HG03521 (cell line): ENCODE data around the gene CDH23.

ENCODE experiments used
- ATAC-seq: cut with Tn5 transposase; IDR thresholded peaks from one replicate; pipeline ENCODE4 v1.9.1; 2021; ENCODE audit warnings: mild to moderate bottlenecking, moderate library complexity; ENCODE audit not compliant: unreplicated experiment

The CDH23 gene

GRCh38 chr10:71817831-71818655 is 421.3 kb downstream of the CDH23 start:
- no peak for ATAC-seq

- ATAC-seq, result no peak
Measured at GRCh38 chr10:71818674-71819260, 422.0 kb downstream of the CDH23 start.

- ATAC-seq, result no peak
Measured at GRCh38 chr10:71819441-71819861, 422.7 kb downstream of the CDH23 start.

GRCh38 chr10:71819985-71820384 is 423.3 kb downstream of the CDH23 start:
- no peak for ATAC-seq

- ATAC-seq, result no peak
Measured at GRCh38 chr10:71820966-71821365, 424.2 kb downstream of the CDH23 start.

GRCh38 chr10:71821909-71822763 is 425.4 kb downstream of the CDH23 start:
- no peak for ATAC-seq

- ATAC-seq, result no peak
Measured at GRCh38 chr10:71823356-71823755, 426.6 kb downstream of the CDH23 start.

- ATAC-seq, result no peak
Measured at GRCh38 chr10:71824333-71824732, 427.6 kb downstream of the CDH23 start.

GRCh38 chr10:71825217-71825616 is 428.5 kb downstream of the CDH23 start:
- ATAC-seq, result no peak

GRCh38 chr10:71827852-71828251 is 431.1 kb downstream of the CDH23 start:
- no peak for ATAC-seq

GRCh38 chr10:71828702-71829101 is 432.0 kb downstream of the CDH23 start:
- no peak for ATAC-seq

GRCh38 chr10:71829171-71829570 is 432.5 kb downstream of the CDH23 start:
- no peak for ATAC-seq

- no peak for ATAC-seq
Measured at GRCh38 chr10:71829896-71830295, 433.2 kb downstream of the CDH23 start.

GRCh38 chr10:71830726-71831125 is 434.0 kb downstream of the CDH23 start:
- ATAC-seq, result no peak

GRCh38 chr10:71831646-71832552 is 435.2 kb downstream of the CDH23 start:
- ATAC-seq, result no peak

GRCh38 chr10:71832967-71833366 is 436.2 kb downstream of the CDH23 start:
- no peak for ATAC-seq

GRCh38 chr10:71833451-71834342 is 437.0 kb downstream of the CDH23 start:
- ATAC-seq, result no peak

GRCh38 chr10:71834343-71834674 is 437.6 kb downstream of the CDH23 start:
- no peak for ATAC-seq
